Measurements from ENCODE around the gene CEL. TPM values are rescaled to one million over a fixed set of nuclear protein-coding genes. Genes with fewer than 3 reads are reported as not detected.
A peak's percentile ranks its signal among the peaks of the same experiment; 100 is the strongest.
"Not testable (repeated sequence)": the region's sequence is repeated elsewhere in the genome, so short reads cannot be mapped to it uniquely, and the experiment has no call there.

CEL gene
- total and polyA plus RNA-seq, 5 experiments from 2014 or later = 1.3 to 1.6 TPM; not detected in 3

DNA sequence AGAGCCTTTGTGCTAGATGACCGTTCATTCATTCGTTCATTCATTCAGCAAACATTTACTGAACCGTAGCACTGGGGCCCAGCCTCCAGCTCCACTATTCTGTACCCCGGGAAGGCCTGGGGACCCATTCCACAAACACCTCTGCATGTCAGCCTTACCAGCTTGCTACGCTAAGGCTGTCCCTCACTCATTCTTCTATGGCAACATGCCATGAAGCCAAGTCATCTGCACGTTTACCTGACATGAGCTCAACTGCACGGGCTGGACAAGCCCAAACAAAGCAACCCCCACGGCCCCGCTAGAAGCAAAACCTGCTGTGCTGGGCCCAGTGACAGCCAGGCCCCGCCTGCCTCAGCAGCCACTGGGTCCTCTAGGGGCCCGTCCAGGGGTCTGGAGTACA is 6.0 kb downstream of the CEL start:
- no peak for ATAC-seq
- POLR2A ChIA-PET = no interaction called here
- Mint-ChIP-seq H3K36me3 (no peaks in the 10 kb centered on the region), H3K27me3 (no peaks in the 10 kb centered on the region), H3K4me3 (no peak overlapping the region), H3K9me3 (no peaks in the 10 kb centered on the region), H3K4me1 (peaks cover 0 to 3% (median 0%) of the 10 kb centered on the region in 4 donors), H3K27ac (peak overlapping the region in 1 of 10 donors; percentile 12)
- DNase-seq = no peak

GRCh38 chr9:133068431-133068830 is 6.7 kb downstream of the CEL start:
- H3K4me1 Mint-ChIP-seq, H3K4me3 Mint-ChIP-seq, DNase-seq, H3K27me3 Mint-ChIP-seq, H3K9me3 Mint-ChIP-seq, POLR2A ChIA-PET, ATAC-seq, H3K27ac Mint-ChIP-seq, H3K36me3 Mint-ChIP-seq: not testable (repeated sequence)

DNA sequence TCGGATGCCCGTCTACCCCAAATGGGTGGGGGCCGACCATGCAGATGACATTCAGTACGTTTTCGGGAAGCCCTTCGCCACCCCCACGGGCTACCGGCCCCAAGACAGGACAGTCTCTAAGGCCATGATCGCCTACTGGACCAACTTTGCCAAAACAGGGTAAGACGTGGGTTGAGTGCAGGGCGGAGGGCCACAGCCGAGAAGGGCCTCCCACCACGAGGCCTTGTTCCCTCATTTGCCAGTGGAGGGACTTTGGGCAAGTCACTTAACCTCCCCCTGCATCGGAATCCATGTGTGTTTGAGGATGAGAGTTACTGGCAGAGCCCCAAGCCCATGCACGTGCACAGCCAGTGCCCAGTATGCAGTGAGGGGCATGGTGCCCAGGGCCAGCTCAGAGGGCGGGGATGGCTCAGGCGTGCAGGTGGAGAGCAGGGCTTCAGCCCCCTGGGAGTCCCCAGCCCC is 8.8 kb downstream of the CEL start:
- peak overlapping the region in 1 of 10 donors; percentile 48 for H3K27ac Mint-ChIP-seq
- H3K4me1 Mint-ChIP-seq, H3K4me3 Mint-ChIP-seq, DNase-seq, H3K27me3 Mint-ChIP-seq, H3K9me3 Mint-ChIP-seq, POLR2A ChIA-PET, H3K36me3 Mint-ChIP-seq, ATAC-seq: not testable (repeated sequence)

DNA sequence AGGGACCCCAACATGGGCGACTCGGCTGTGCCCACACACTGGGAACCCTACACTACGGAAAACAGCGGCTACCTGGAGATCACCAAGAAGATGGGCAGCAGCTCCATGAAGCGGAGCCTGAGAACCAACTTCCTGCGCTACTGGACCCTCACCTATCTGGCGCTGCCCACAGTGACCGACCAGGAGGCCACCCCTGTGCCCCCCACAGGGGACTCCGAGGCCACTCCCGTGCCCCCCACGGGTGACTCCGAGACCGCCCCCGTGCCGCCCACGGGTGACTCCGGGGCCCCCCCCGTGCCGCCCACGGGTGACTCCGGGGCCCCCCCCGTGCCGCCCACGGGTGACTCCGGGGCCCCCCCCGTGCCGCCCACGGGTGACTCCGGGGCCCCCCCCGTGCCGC is 9.2 kb downstream of the CEL start:
- H3K4me3 Mint-ChIP-seq, POLR2A ChIA-PET, H3K27ac Mint-ChIP-seq, H3K4me1 Mint-ChIP-seq, H3K36me3 Mint-ChIP-seq, ATAC-seq, H3K9me3 Mint-ChIP-seq, H3K27me3 Mint-ChIP-seq, DNase-seq: not testable (repeated sequence)

DNA sequence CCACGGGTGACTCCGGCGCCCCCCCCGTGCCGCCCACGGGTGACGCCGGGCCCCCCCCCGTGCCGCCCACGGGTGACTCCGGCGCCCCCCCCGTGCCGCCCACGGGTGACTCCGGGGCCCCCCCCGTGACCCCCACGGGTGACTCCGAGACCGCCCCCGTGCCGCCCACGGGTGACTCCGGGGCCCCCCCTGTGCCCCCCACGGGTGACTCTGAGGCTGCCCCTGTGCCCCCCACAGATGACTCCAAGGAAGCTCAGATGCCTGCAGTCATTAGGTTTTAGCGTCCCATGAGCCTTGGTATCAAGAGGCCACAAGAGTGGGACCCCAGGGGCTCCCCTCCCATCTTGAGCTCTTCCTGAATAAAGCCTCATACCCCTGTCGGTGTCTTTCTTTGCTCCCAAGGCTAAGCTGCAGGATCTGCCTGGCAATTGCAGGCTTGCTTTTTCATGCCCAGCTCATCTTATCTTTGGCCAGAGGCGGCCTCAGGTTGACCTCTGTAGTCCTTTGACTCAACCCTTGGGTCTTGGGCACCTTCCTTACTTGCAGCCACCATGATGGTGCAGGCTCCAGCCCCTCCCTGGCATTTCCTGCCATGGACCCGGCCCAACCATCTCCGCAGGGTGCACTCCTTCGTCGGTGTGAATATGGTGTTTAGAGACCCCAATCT is 9.8 kb downstream of the CEL start:
- Mint-ChIP-seq H3K4me1 (no peaks in the 10 kb centered on the region), H3K27me3 (peaks cover 0 to 1% (median 0%) of the 10 kb centered on the region in 5 donors), H3K36me3 (no peaks in the 10 kb centered on the region), H3K27ac (peak overlapping the region in 1 of 10 donors; percentile 46), H3K4me3 (no peak overlapping the region), H3K9me3 (no peaks in the 10 kb centered on the region)
- ATAC-seq = no peak
- POLR2A ChIA-PET = no interaction called here
- no peak for DNase-seq

GRCh38 chr9:133072210-133072609 is 10.4 kb downstream of the CEL start:
- DNase-seq, H3K9me3 Mint-ChIP-seq, H3K27me3 Mint-ChIP-seq, H3K27ac Mint-ChIP-seq, H3K36me3 Mint-ChIP-seq, POLR2A ChIA-PET, ATAC-seq, H3K4me1 Mint-ChIP-seq, H3K4me3 Mint-ChIP-seq: not testable (repeated sequence)

DNA sequence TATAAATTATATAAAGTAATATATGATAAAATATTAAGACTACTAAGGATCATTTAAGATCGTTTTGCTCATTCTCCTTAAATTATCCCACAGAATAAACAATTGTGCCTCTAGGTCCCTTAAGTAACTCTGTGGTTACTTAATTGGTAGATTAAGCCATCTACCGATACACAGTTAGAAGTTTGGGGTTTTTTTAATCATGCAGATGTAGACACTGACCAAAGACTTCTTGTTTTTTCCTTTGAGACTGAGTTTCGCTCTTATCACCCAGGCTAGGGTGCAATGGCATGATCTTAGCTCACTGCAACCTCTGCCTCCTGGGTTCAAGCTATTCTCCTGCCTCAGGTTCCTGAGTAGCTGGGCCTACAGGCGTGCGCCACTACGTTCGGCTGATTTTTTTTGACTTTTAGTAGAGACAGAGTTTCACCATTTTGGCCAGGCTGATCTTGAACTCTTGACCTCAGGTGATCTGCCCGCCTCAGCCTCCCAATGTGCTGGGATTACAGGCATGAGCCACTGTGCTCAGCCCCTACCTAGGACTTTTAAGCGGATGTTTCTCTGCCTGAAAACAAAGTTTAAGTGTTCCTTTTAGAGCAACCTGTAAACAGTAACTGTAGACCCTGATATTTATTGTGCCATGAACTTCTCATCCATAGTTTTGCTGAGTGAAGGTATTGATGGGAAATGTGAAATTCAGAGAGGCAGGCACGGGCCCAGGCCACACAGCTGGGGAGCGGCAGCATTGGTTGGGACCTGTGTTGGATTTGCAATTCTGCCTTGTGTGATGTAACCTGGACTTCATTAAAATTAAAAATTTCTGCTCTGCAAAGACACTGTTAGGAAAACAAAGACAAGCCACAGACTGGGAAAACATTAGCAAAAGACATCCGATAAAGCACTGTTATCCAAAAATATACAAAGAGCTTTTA is 11.6 kb downstream of the CEL start:
- H3K36me3 Mint-ChIP-seq = no peaks in the 10 kb centered on the region
- peaks cover 0 to 1% (median 0%) of the 10 kb centered on the region in 5 donors for H3K27me3 Mint-ChIP-seq
- H3K27ac Mint-ChIP-seq = peak overlapping the region in 1 of 10 donors; percentile 29
- ATAC-seq (no peak), DNase-seq (no peak)
- H3K4me1 Mint-ChIP-seq = no peaks in the 10 kb centered on the region
- POLR2A ChIA-PET = no interaction called here
- H3K9me3 Mint-ChIP-seq = no peaks in the 10 kb centered on the region
- no peak overlapping the region for H3K4me3 Mint-ChIP-seq

DNA sequence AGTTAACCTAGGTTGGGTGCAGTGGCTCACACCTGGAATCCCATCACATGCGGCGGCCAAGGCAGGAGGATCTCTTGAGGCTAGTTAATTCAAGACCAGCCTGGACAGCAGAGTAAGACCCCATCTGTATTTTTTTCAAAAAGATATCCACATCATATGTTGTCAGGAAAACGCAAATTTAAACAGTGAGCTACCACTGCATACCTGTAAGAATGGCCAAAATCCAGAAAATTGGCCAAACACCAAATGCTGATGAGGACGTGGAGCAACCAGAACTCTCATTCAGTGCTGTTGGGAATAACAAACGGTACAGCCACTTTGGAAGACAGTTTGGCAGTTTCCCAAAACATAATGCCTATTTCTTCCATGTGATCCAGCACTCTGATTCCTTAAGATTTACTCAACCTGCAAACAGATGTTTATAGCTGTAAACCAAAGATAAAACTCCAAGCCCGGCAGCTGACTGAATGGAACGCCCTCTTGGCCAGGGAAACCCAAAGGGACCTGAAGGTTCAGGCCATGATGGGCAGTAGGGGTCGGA is 12.4 kb downstream of the CEL start:
- Mint-ChIP-seq H3K4me1 (no peaks in the 10 kb centered on the region), H3K27me3 (peaks cover 0 to 1% (median 0%) of the 10 kb centered on the region in 5 donors), H3K27ac (no peak overlapping the region), H3K4me3 (no peak overlapping the region), H3K9me3 (no peaks in the 10 kb centered on the region), H3K36me3 (no peaks in the 10 kb centered on the region)
- POLR2A ChIA-PET = no interaction called here
- ATAC-seq = no peak
- no peak for DNase-seq

DNA sequence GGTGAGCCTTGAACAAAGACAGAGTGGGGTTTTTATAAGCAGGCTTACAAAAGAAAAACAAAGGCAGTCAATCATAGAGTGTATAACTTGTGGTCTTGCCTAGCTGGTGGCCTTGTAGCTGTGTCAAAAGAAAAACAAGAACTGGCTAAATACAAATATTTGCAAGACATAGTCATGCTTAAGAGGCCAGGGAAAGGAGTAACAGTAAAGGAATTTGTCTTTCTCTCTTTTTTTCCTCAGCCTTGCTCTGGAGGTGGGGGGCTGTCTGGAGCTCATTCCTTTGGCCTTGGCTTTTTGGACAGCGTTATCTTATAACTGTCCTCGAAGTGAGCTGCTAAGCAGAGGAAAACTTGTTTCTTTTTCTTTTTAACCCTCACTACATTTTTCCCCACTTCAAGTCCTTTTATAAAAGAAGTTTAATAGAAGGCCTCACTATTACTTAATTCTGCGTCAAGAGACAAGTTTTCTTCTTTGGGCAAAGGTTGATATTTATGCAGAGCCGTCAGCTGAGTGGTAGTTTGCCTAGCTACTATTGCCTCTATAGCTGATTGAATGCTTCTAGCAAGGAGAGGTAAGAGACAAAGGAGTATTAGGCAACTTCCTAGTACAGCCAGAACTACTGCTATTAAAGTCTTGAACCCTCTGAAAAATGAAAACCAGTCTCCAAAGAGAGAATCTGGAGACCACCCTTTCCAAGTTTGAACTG is 14.3 kb downstream of the CEL start:
- DNase-seq (no peak), ATAC-seq (no peak)
- POLR2A ChIA-PET = no interaction called here
- no peak overlapping the region for H3K4me3 Mint-ChIP-seq
- H3K27ac Mint-ChIP-seq = no peak overlapping the region
- no peaks in the 10 kb centered on the region for H3K4me1 Mint-ChIP-seq
- H3K36me3 Mint-ChIP-seq = no peaks in the 10 kb centered on the region
- H3K9me3 Mint-ChIP-seq = no peaks in the 10 kb centered on the region
- peaks cover 0 to 7% (median 1%) of the 10 kb centered on the region in 5 donors for H3K27me3 Mint-ChIP-seq

- POLR2A ChIA-PET = no interaction called here
- peaks cover 0 to 7% (median 3%) of the 10 kb centered on the region in 5 donors for H3K27me3 Mint-ChIP-seq
- H3K27ac Mint-ChIP-seq = peak overlapping the region in 1 of 10 donors; percentile 35
- no peak overlapping the region for H3K4me3 Mint-ChIP-seq
- no peaks in the 10 kb centered on the region for H3K9me3 Mint-ChIP-seq
- H3K36me3 Mint-ChIP-seq = no peaks in the 10 kb centered on the region
- ATAC-seq (no peak), DNase-seq (no peak)
- no peaks in the 10 kb centered on the region for H3K4me1 Mint-ChIP-seq
Observed at GRCh38 chr9:133076691-133077090, 14.9 kb downstream of the CEL start.

- Mint-ChIP-seq H3K9me3 (no peaks in the 10 kb centered on the region), H3K4me1 (no peaks in the 10 kb centered on the region), H3K27me3 (peaks cover 0 to 7% (median 5%) of the 10 kb centered on the region in 5 donors), H3K4me3 (no peak overlapping the region), H3K27ac (no peak overlapping the region), H3K36me3 (no peaks in the 10 kb centered on the region)
- ATAC-seq (no peak), DNase-seq (no peak)
- POLR2A ChIA-PET = no interaction called here
Observed at GRCh38 chr9:133078486-133078885, 16.7 kb downstream of the CEL start.

GRCh38 chr9:133080161-133080560 is 18.4 kb downstream of the CEL start:
- Mint-ChIP-seq H3K9me3 (no peaks in the 10 kb centered on the region), H3K4me3 (no peak overlapping the region), H3K27me3 (peaks cover 0 to 7% (median 4%) of the 10 kb centered on the region in 5 donors), H3K4me1 (no peaks in the 10 kb centered on the region), H3K36me3 (no peaks in the 10 kb centered on the region), H3K27ac (no peak overlapping the region)
- DNase-seq (no peak), ATAC-seq (no peak)
- POLR2A ChIA-PET = no interaction called here
